NCI-H2227 treated with DMSO at 0.1 percent for 48 hours (cell line): Measurements from ENCODE around the gene CASP4.
"Not testable (repeated sequence)": the region's sequence is repeated elsewhere in the genome, so short reads cannot be mapped to it uniquely, and the experiment has no call there.

ENCODE experiments used
- DNase-seq: peaks from one replicate; lab custom pipeline; 2025; lab: John Stamatoyannopoulos, UW

The CASP4 gene

DNA sequence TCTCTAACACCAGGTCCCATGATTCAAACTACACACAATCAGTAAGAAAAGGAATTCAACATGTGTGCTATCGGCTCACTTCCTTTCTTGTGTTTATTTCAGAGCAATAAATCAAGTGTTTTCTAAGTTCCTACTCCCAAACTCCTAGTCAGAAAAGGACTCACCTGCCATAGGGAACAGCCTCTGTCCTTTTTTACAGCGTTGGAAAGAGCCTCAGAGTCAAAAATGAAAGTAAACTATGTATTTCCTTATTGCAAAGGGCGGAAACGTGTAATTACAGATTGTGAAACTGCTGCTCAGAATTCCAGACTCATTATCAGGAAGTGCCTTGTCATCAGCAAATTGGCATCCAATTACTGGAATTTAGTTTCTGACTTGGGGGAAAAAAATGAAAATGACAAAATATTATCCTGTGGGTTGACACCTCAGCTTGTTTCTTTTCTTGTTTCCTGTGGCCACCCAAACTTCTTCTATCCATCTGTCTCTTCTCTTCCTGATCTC lies at the start of gene CASP4:
CASP4 (minus strand) TSS at position 220 of the 501 bp plus-strand sequence; CDS start at position 171, 49 bp downstream.
- DNase-seq = peak; percentile 23

DNA sequence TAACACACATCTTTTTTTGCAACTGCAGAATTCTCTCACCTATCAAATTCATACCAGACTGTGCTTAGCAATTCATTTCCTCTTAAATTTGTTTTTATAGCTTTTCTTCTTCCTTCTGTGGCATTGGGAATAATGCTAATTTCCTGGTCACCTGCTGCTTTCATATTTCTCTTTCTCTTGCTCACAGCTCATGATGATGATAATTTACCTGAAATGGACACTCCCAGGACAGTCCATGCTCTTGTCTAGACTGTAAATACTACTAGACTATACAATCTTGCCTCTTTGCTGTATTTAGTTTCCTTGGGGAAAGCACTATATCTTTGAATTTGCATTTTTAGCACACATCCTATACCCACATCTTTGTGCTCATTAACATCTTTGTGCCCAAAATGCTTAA lies 39.1 kb upstream of the CASP4 start:
- DNase-seq = no peak

DNA sequence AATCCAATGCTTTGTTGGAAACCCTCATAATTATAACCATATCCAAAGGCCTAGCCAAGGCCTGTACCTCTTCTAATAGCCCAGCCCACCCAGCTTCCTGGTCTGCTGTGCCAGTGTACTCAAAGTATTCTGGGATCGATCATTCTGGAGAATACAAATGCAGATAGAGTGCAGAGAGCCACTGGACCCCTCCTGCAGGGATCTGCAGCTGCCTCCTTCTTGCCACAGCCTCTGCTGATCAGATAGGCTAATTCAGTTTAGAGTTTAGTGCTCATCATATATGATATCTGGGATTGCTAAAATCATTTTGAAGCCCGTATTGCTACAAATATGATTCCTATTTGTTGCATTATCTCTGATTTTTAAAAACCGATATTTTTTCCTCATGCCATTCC lies 37.1 kb upstream of the CASP4 start:
- DNase-seq = no peak

DNA sequence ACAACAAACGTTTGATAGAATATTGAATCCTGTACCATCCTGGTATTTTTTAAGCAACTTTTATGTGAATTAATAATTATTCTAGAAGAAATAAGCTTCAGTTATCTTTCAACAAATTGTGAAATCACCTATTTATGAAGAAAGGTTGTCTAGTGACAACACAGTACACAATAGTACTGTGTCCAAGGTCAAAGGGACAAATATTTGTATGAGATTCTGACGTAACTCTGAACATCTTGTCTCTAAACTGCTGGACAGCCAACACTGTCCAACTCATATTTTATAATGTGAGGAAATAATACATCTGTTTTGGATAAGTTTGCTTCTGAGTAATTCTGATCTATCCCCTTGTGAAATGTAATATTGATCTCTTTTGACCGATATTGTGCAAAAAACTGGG lies 35.6 kb upstream of the CASP4 start:
- DNase-seq = no peak

DNA sequence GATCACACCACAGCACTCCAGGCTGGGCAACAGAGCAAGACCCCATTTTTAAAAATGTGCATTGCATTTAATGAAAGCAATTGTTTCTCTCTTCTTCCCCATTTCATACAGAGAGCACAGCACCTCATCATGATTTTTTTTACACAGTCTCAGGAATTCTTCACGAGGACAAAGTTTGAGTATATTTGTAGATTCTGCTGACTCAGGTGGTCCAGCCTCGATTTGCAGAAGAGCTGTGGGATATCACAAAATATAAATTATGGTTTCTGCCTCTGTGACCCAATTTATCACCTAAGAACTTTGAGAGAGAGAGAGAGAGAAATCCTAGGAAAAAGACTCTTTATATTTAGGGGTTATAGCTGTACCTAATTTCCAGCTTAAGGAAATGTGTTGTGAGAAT lies 34.8 kb upstream of the CASP4 start:
- no peak for DNase-seq

DNA sequence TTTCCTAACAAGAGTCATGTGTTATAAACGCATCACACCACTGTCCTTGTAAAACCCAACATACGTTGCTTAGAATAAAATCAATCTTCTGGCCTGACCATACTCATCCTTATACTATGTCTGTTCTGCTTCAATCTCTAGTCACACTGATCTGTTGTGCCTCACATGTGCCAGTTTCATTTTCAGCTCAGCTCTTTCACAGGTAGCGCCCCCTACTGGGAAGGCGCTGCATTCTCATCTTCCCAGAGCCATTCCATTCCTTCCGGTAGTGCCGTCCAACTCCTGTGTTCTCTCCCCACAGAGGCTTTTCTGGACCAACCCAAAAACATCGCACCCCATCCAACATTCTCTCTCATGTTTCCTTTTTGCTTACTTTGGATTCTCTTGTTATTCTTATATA lies 32.4 kb upstream of the CASP4 start:
- DNase-seq = no peak

DNA sequence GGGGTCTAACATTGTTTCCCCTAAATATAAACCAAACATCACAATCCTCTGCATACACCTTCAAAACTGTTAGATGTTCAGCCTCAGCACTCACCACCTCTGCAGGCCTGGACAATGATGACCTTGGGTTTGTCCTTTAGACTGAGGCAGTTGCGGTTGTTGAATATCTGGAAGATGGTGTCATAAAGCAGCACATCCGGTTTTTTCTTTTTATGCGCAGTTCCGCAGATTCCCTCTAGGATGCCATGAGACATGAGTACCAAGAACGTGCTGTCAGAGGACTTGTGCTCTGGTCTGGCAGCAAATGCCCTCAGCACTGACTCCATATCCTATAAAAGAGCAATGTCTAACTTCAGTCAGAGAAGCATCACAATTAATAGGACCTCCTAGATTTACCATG lies 31.8 kb upstream of the CASP4 start:
- DNase-seq = no peak

DNA sequence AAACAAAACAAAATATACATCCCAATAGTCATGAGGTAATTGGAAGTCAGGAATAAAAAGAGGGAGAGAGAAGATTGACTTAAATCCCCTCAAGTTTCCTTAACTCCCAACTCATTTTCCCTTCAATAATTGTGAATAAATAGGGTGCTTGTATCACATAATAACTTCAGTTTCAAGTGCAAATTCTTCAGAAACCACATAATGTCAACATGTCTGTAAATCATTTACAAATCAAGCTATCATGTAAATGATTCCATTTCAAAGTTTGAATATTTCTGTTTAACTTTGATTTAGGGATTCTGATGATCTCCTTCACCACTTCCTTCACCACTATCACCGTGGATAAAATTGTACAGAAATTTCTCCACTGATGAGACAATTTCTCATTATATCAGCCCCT lies 31.3 kb upstream of the CASP4 start:
- no peak for DNase-seq

DNA sequence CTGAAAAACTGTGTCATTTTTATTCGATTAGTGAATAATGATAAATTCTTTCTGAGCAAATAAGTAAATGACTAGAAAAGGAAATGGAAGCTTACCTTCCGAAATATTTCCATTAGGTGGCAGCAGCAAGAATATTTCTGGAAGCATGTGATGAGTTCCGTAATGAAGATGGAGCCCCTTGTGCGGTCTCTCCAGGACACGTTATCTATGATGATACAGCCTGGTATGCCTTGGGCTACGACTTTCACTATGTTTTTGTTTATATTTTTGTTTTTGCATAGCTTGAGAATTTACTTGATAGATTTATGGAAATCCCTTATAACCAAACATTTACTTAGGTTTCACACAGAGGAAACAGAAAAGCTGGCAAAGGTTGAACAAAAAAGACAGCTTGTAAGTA lies 28.9 kb upstream of the CASP4 start:
- DNase-seq = no peak

DNA sequence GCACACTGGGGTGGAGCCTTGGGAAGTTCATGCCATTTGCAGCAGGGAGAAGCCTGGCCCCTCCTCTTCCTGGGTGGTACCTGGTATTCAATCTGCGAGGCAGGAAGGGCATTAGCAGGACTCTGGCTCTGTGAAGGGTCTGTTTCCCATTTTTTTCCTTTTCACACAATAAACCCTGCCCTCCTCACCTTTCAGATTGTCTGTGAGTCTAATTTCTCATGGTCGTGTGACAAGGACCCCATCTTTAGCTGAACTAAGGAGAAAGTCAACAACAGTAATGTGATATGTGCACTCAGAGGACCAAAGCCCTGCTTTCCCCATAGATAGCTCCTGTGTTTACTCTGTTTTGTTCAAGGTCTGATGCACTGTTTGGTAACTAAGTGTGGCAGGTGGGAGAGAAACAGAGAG lies 26.6 kb upstream of the CASP4 start:
- no peak for DNase-seq

DNA sequence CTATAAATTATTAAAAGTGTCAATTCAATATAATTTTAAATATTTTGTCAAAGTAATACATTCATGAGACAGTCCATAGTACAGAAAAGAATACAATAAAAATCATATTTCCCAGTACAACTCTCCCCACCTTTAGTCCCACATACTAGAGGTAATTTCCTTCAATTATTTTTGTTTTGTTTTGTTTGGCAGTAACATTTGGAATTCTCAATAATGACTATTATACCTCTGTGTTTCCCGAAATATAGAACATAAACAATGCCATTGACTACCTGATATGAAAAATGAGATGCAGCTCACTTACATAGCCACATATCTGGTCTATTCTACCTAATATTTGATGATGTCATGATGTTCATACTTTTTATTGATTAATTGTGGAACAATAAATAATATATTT lies 24.4 kb upstream of the CASP4 start:
- DNase-seq = no peak

DNA sequence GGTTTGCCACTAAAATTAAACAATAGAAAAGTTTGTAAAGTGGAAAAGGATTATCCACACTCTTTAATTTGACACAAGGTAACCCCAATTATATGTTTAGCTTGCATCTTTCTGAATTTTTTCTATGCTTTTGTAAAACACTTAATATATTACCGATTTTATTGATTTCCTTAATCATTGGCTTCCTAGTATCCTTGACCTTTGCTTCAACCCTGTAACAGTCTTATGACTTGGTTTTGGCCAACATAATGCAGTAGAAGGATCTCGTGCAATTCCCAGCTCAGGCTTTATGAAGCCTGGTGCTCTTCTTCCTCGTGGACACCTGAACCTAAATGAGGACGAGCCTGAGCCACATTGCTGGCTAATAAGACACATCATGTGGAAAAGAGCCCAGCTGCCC lies 23.6 kb upstream of the CASP4 start:
- DNase-seq = no peak

DNA sequence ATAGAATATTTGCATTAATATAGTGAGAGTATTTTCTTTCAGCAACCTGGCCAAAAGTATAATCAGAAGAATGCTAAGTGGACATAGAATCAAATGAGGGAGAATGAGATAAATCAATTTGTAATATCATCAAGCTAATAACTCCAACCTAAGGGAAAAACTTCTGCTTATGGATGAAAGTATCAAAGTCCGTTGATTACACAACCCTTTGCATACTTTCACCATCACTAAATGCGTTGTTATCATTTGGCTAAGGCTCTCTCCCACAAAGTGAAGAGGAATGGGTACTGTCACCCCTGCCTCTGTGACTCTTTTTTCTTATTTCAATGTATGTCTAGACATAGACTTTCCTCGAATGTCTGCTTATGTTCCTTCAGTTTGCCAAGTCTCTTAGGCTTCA lies 16.4 kb upstream of the CASP4 start:
- DNase-seq = no peak

DNA sequence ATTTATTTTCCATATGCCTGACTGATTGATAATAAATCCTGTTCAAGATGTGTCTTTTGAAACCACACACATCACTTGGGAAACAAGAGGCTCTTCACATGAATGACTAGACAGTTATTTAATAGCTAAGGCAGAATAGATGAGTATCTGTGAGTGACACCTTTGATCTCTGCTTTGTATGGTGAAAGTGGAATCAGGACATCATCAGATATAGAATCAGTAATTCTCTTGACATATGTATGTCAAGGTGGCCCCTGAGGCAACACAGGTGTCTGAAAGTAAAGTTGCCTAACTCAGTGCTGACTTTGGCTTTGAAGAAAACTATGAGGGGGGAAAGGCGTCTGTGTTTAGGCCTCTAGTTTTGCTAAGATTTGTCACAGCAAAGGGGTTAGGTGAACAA lies 11.5 kb upstream of the CASP4 start:
- no peak for DNase-seq

DNA sequence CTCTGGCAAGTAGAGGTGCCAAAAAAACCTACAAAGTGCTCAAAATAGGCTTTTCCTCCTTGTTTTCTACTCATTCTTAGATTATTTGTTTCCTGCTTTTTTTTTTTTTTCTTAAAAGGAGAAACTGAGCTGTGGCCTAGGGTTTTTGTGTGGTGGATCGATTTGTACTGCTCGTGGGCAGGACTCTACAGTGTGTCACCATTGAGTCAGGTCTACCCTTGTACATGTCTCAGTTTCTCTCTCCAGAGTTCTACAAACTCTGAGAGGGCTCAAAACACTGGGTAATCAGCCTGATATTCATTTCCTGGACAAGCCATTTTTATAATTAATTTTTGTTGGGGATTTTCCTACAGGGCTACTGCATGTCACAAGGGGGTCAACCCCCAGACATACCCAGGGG lies 5.2 kb upstream of the CASP4 start:
- DNase-seq = no peak

DNA sequence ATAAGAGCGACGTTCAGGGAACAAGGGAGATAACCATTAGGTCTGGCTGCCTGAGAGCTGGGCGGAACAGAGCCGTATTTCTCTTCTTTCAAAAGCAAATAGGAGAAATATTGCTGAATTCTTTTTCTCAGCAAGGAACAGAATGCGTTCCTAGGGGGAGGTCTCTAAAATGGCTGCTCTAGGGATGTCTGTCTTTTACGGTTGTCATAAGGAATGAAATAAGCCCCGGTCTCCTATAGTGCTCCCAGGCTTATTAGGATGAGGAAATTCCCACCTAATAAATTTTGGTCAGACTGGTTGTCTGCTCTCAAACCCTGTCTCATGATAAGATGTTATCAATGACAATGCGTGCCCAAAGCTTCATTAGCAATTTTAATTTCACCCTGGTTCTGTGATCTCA lies 4.5 kb upstream of the CASP4 start:
- DNase-seq = not testable (repeated sequence)

DNA sequence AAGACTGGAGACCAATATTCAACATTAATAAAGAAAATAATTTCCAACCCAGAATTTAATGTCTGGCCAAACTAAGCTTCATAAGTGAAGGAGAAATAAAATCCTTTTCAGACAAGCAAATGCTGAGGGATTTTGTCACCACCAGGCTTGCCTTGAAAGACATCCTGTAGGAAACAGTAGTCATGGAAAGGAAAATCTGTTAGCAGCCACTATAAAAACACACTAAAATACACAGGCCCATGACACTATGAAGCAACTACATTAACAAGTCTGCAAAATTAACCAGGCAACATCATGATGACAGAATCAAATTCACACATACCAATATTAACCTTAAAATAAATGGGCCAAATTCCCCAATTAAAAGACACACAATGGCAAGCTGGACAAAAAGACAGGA lies 2.4 kb upstream of the CASP4 start:
- no peak for DNase-seq

DNA sequence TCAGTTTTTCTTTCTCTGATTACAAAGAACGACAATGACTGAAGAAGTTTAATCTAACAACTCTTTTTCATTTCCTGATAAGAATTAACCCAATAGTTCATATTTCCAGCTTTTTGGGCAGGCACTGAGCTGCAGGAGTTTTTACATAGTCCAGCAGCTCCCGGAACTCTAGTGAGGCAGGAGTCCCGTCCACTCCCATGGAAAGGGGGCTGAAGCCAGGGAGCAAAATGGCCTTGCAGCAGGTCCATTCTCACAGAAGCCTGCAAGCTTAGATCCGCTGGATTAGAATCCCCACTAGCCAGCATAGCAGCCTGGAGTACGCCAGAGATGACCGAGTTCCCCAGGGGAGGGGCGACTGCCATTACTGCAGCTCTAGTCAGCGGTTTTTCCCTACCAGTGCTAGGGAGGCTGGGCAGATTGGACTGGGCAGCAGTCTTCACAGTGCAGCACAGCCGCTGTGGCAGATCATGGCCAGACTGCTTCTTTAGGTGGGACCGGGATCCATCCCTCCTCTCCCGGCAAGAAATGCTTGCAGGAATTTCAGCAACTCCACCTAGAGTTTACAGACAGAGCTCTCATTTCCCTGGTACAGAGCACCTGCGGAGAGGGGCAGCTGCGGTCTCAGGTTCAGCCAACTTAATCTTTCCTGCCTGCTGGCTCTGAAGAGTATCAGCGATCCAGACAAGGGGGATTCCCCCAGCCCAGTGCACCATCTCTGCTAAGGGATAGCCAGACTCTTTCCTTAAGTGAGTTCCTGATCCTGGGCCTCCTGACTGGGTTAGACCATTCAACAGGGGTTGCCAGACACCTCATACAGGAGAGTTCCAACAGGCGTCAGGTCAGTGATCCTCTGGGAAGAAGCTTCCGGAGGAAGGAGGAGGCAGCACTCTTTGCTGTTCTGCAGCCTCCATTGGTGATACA lies 742 bp upstream of the CASP4 start:
- DNase-seq = peak; percentile 20

DNA sequence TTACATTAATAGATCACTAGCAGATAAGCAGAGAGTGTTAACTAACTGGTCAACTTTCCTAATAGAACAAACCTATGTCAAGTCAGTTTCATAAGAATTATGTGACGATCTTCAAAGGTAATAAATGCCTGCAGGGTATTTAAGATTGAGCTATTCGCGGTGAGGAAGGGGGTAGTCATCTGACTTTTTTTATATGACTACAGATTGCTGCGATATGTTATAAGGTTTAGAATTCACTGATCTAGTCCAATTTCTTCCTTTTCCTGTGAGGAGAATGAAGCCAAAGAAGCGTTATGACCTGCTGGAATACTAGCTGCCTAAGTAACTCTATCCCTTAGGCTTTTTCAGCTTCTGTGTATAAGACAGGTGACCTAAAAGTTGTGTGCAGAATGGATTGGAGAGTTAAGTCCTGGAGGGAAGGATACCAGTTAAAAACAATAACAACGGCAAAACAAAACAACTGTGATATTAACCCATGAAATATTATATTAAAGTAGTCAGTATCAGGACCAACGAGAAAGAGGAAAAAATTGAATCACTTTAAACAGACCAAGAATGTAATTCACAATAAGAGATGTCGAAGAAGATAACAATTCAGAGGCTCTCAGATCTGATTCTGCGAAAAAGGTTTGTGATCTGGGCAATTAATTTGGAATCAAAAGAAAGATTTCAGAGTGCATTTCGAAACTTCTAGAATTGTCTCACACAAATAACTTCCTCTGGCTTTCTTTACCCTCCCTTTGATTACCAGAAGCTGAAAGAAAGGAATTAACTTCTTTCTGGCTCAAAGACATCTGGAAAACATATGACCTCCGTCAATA lies 630 bp downstream of the CASP4 start:
- no peak for DNase-seq

DNA sequence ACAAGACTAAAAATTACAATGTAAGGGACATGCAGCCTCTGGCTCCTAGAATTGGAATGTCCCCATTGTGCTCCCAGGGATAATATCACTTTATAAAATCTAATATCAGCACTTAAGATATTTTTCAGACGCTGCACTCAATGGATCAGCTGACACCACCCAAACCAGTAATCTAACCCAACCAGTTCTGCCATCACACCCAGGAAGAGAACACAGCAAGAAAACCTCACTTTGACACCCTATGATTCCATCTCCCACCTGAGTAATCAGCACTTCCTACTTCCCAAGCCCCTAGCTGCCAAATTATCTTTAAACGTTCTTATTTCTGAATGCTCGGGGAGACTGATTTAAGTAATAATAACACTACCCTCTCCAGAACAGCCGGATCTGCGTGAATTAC lies 2.6 kb downstream of the CASP4 start:
- no peak for DNase-seq

DNA sequence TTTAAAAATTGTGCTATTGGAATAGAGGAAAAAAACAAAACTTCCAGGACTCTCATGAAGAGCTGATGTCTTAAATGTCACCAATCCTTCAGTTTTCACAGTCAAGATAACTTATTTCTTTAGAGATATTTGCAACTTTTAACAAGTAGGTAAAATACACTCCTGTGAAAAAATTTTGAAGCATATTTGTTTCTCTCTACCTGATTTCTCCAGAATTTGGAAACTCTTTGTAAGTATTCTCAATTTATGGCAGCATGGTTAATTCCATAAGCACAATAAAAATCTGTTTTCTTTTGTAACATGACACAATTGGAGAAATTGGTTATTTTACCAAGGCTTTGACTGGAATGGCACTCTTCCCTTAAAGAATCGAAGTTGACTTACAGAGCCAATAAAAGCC lies 4.1 kb downstream of the CASP4 start:
- no peak for DNase-seq

DNA sequence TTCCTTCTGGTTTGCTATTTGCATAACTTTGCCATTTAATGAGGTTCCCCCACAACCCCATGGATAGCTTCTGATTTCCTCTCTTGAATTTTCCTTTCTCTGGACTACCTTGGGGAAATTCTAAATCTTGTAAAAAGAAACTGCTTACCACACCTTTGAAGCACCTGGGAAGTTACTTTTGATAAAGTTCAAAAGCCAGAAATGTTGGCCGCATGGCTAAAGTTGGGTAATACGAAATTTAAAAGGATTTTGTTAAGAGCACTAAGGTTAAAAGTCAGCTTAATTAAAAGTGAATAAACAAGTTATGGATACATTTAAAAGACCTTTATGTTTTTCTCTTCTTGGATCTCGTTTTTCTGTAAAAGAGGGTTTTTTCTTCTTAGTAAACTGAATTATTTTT lies 5.5 kb downstream of the CASP4 start:
- no peak for DNase-seq

DNA sequence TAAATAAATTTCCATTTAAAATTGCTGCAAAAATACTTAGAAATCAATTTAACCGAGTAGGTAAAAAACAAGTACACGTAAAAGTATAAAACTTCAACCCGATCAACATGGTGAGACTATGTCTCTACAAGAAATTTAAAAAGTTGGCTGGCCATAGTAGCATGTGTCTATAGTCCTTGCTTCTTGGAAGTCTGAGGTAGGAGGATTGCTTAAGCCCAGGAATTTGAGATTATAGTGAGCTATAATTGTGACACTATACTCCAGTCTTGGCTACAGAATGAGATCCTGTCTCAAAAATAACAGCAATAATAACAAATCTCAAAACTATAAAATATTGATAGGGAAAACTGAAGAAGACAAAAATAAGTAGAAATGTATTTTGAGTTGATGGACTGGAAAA lies 11.1 kb downstream of the CASP4 start:
- DNase-seq = no peak
